Astrocyte (in vitro differentiated cells and primary cell): ENCODE data around the gene TMEM273. TPM values are rescaled to one million over a fixed set of nuclear protein-coding genes. Genes with fewer than 3 reads are reported as not detected.
A peak's percentile ranks its signal among the peaks of the same experiment; 100 is the strongest.

Experiments used
- DNase-seq: peaks from one replicate; pipeline ENCODE4 v3.0.0-alpha.2; 2010; ENCODE audit warnings: low read depth
- FAIRE-seq: peaks from 2 replicates; lab custom pipeline; 2011; peaks lifted over from hg19 to GRCh38; lab: Jason Lieb, UNC
- H2AFZ ChIP-seq: 2 replicates; pipeline ENCODE4 v1.6.0; 2012; ENCODE audit warnings: low read depth, low read length, inconsistent platforms
- H3K27ac ChIP-seq: 2 replicates; pipeline ENCODE4 v1.5.1; 2011; ENCODE audit warnings: low read depth, low read length, inconsistent platforms
- H3K27me3 ChIP-seq: 2 replicates; pipeline ENCODE4 v1.6.0; 2011; ENCODE audit warnings: low read length, inconsistent platforms; ENCODE audit not compliant: insufficient read depth
- H3K36me3 ChIP-seq: 2 replicates; pipeline ENCODE4 v1.5.1; 2011; ENCODE audit warnings: low read length, inconsistent platforms; ENCODE audit not compliant: insufficient read depth
- H3K4me1 ChIP-seq: 2 replicates; pipeline ENCODE4 v1.5.1; 2011; ENCODE audit warnings: low read length, inconsistent platforms; ENCODE audit not compliant: insufficient read depth
- H3K4me2 ChIP-seq: 2 replicates; pipeline ENCODE4 v1.6.0; 2012; ENCODE audit warnings: low read length, inconsistent platforms
- H3K4me3 ChIP-seq: 2 replicates; pipeline ENCODE4 v1.5.1; 2011; ENCODE audit warnings: low read depth, mild to moderate bottlenecking, low read length, inconsistent platforms; ENCODE audit not compliant: insufficient read depth
- H3K79me2 ChIP-seq: 2 replicates; pipeline ENCODE4 v1.6.0; 2012; ENCODE audit warnings: mild to moderate bottlenecking, low read length, inconsistent platforms; ENCODE audit not compliant: insufficient read depth
- H3K9ac ChIP-seq: 2 replicates; pipeline ENCODE4 v1.6.0; 2012; ENCODE audit warnings: mild to moderate bottlenecking, low read length, inconsistent platforms
- H3K9me3 ChIP-seq: 2 replicates; pipeline ENCODE4 v1.5.1; 2012; ENCODE audit warnings: low read depth, mild to moderate bottlenecking, low read length, inconsistent platforms; ENCODE audit not compliant: insufficient read depth
- H4K20me1 ChIP-seq: 2 replicates; pipeline ENCODE4 v1.6.0; 2012; ENCODE audit warnings: low read length, inconsistent platforms; ENCODE audit not compliant: insufficient read depth
- H3K27ac Mint-ChIP-seq: one replicate; pipeline ENCODE4 v1.8.0; 2021; ENCODE audit warnings: mild to moderate bottlenecking, mixed read lengths; ENCODE audit not compliant: unreplicated experiment
- H3K27me3 Mint-ChIP-seq: one replicate; pipeline ENCODE4 v1.8.0; 2021; ENCODE audit warnings: low read depth, mixed read lengths; ENCODE audit not compliant: unreplicated experiment
- H3K36me3 Mint-ChIP-seq: one replicate; pipeline ENCODE4 v1.8.0; 2021; ENCODE audit warnings: low read depth, mixed read lengths; ENCODE audit not compliant: unreplicated experiment
- H3K4me1 Mint-ChIP-seq: one replicate; pipeline ENCODE4 v1.8.0; 2021; ENCODE audit warnings: low read depth, mixed read lengths; ENCODE audit not compliant: unreplicated experiment
- H3K4me3 Mint-ChIP-seq: one replicate; pipeline ENCODE4 v1.8.0; 2021; ENCODE audit warnings: mild to moderate bottlenecking, moderate library complexity, mixed read lengths; ENCODE audit not compliant: unreplicated experiment
- H3K9me3 Mint-ChIP-seq: one replicate; pipeline ENCODE4 v1.8.0; 2021; ENCODE audit warnings: mild to moderate bottlenecking, mixed read lengths; ENCODE audit not compliant: unreplicated experiment
- EZH2 ChIP-seq: IDR thresholded peaks from 2 replicates; pipeline ENCODE4 v1.6.1; 2012; ENCODE audit warnings: mild to moderate bottlenecking, low read length, inconsistent platforms; ENCODE audit not compliant: insufficient read depth
- total RNA-seq: library from RNA; stranded (reverse); gene quantifications from 2 replicates; pipeline ENCODE4 v1.2.1, GENCODE V29; 2021
- TF ChIP-seq, protein P1 (sequence below): IDR thresholded peaks from 2 replicates; pipeline ENCODE4 v1.5.1; 2011; ENCODE audit warnings: low read depth, mild to moderate bottlenecking, inconsistent platforms, low read length, moderate library complexity; ENCODE audit not compliant: insufficient read depth

Gene TMEM273
- total RNA-seq, 1 donor from 2014 or later: not detected

- H3K27ac ChIP-seq: no peak overlapping the region
- Mint-ChIP-seq H3K4me3 (no peak overlapping the region), H3K4me1 (peaks cover 19% of the 10 kb centered on the region), H3K27me3 (peaks cover 23% of the 10 kb centered on the region), H3K36me3 (no peaks in the 10 kb centered on the region), H3K9me3 (no peaks in the 10 kb centered on the region), H3K27ac (peak overlapping the region; percentile 38)
- peaks cover 6% of the 10 kb centered on the region for H3K27me3 ChIP-seq
- no peak overlapping the region for H2AFZ ChIP-seq
- H3K4me2 ChIP-seq: peak overlapping the region; percentile 11
- no peaks in the 10 kb centered on the region for H4K20me1 ChIP-seq
- no peaks in the 10 kb centered on the region for H3K9me3 ChIP-seq
- TF ChIP-seq EZH2: no peak
- TF ChIP-seq, protein P1, sequence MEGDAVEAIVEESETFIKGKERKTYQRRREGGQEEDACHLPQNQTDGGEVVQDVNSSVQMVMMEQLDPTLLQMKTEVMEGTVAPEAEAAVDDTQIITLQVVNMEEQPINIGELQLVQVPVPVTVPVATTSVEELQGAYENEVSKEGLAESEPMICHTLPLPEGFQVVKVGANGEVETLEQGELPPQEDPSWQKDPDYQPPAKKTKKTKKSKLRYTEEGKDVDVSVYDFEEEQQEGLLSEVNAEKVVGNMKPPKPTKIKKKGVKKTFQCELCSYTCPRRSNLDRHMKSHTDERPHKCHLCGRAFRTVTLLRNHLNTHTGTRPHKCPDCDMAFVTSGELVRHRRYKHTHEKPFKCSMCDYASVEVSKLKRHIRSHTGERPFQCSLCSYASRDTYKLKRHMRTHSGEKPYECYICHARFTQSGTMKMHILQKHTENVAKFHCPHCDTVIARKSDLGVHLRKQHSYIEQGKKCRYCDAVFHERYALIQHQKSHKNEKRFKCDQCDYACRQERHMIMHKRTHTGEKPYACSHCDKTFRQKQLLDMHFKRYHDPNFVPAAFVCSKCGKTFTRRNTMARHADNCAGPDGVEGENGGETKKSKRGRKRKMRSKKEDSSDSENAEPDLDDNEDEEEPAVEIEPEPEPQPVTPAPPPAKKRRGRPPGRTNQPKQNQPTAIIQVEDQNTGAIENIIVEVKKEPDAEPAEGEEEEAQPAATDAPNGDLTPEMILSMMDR: no peak
- H3K4me3 ChIP-seq: no peak overlapping the region
- no peaks in the 10 kb centered on the region for H3K79me2 ChIP-seq
- DNase-seq: peak; percentile 46
- H3K36me3 ChIP-seq: no peaks in the 10 kb centered on the region
- FAIRE-seq: no peak
- H3K9ac ChIP-seq: no peak overlapping the region
- H3K4me1 ChIP-seq: no peaks in the 10 kb centered on the region
These were observed 34.2 kb downstream of the TMEM273 start for GRCh38 chr10:49153971-49154370.

DNA sequence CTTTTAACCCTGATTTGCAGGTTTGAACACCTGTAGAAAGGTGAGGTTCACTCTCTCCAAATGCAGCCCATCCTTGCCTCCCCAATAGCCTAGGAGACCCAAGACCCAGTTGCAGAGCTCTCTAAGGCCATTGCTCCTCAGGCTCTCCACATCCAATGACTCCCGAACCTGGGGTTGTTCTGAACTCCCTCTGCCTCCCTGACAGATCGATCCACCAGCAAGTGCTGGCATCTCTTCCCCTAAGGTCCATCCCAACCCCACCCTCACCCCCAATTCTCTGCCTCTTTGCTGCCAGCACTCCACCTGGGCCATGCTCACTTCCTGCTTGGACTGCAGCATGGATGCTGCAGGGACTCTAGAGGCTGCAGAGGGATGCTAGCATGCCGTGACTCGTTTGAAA lies 35.1 kb downstream of the TMEM273 start:
- peaks cover 6% of the 10 kb centered on the region for H3K27me3 ChIP-seq
- peaks cover 5% of the 10 kb centered on the region for H3K9me3 Mint-ChIP-seq
- no peaks in the 10 kb centered on the region for H4K20me1 ChIP-seq
- H3K4me3 ChIP-seq: no peak overlapping the region
- no peak for TF ChIP-seq EZH2
- TF ChIP-seq, protein P1: no peak
- H3K36me3 ChIP-seq: no peaks in the 10 kb centered on the region
- H3K36me3 Mint-ChIP-seq: no peaks in the 10 kb centered on the region
- no peaks in the 10 kb centered on the region for H3K79me2 ChIP-seq
- H3K9me3 ChIP-seq: no peaks in the 10 kb centered on the region
- no peaks in the 10 kb centered on the region for H3K4me1 ChIP-seq
- H3K27ac Mint-ChIP-seq: no peak overlapping the region
- DNase-seq: no peak
- no peak overlapping the region for H3K4me3 Mint-ChIP-seq
- H3K4me1 Mint-ChIP-seq: peaks cover 15% of the 10 kb centered on the region
- no peak overlapping the region for H2AFZ ChIP-seq
- no peak overlapping the region for H3K9ac ChIP-seq
- no peak overlapping the region for H3K27ac ChIP-seq
- H3K27me3 Mint-ChIP-seq: peaks cover 20% of the 10 kb centered on the region
- no peak overlapping the region for H3K4me2 ChIP-seq
- FAIRE-seq: no peak

GRCh38 chr10:49152663-49153062 lies 35.5 kb downstream of the TMEM273 start:
- no peaks in the 10 kb centered on the region for H3K36me3 Mint-ChIP-seq
- Histone ChIP-seq H2AFZ (no peak overlapping the region), H3K36me3 (no peaks in the 10 kb centered on the region), H3K79me2 (no peaks in the 10 kb centered on the region), H3K27ac (no peak overlapping the region), H3K27me3 (peaks cover 6% of the 10 kb centered on the region), H3K9me3 (no peaks in the 10 kb centered on the region), H3K4me2 (no peak overlapping the region), H3K4me3 (no peak overlapping the region), H3K9ac (no peak overlapping the region), H3K4me1 (no peaks in the 10 kb centered on the region), H4K20me1 (no peaks in the 10 kb centered on the region)
- H3K27me3 Mint-ChIP-seq: peaks cover 19% of the 10 kb centered on the region
- no peak overlapping the region for H3K4me3 Mint-ChIP-seq
- TF ChIP-seq, protein P1: no peak
- TF ChIP-seq EZH2: no peak
- H3K9me3 Mint-ChIP-seq: peaks cover 6% of the 10 kb centered on the region
- FAIRE-seq (no peak), DNase-seq (no peak)
- no peak overlapping the region for H3K27ac Mint-ChIP-seq
- H3K4me1 Mint-ChIP-seq: peaks cover 15% of the 10 kb centered on the region
